RCC 7860 (cell line): ENCODE data around the gene LRRC28.

Source experiments
- DNase-seq: peaks from one replicate; pipeline ENCODE4 v3.0.0-alpha.2; 2015; ENCODE audit warnings: low spot score
- FAIRE-seq: peaks from 2 replicates; lab custom pipeline; 2012; peaks lifted over from hg19 to GRCh38; lab: Jason Lieb, UNC

LRRC28 gene

DNA sequence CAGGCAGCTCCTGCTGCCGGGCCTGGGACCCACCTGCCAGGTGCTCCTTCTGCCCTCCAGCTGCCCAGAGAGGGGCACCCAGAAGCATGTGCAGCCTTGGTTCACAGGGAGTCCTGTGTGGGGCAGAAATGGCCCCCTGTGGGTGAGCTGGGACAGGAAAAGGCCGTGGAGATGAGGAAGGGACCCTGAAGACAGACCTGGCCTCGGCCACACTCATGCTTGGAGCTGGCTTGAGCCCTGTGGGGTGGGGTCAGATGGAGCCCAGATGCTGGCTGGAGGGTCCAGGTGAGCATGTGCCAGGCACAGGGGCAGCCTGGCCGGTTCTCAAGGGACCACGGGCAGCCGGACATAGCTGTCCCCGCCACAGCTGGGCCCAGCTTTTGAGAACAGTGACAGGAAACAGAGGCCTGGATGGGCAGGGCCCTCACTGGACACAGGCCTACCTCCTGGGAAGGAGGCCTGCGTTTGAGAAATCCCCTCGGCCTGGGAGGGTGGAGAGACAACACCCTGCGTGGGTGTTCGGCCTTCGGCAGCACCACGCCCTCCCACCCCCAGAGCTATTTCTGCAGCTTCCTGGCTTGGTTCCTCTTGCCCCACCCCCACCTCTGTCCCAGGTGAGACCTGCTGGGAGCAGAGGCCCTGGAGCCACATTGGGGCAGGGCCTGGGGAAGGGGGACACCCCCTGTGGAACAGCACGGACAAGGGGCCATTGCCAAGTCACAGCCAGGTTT is 181.9 kb downstream of the LRRC28 start:
- DNase-seq (no peak), FAIRE-seq (no peak)

DNA sequence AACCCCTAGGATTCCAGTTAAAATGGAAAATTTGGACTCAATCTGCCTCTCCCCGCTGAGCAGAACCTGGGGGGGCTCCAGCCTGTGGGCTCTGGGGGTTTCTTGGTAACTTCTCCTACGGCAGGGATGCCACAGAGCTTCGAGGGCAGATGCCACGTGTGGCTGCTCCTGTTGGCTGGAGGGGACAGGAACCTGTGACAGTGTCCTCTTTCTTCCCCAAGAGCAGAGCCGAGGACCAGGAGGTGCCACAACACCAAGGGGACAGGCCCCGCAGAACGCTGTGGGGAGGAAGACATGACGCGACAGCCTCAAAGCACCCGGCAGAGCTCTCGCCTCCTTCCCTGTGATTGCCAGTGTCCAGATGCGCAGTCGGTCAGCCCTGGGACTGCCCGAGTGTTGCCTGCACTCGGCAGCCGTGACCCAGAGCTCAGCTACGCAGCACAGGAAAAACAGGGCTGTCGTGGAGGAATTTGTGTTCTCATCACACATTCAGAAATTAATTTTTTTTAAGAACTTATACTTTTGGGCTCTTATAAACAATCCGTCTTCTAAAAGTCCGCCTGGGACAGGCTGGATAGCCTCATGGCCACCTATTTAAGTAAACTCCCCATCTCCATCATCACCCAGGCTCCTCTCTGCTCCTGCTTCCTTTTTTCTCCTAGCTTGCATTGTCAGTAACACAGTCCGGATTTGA is 182.6 kb downstream of the LRRC28 start:
- FAIRE-seq, result no peak
- no peak for DNase-seq

DNA sequence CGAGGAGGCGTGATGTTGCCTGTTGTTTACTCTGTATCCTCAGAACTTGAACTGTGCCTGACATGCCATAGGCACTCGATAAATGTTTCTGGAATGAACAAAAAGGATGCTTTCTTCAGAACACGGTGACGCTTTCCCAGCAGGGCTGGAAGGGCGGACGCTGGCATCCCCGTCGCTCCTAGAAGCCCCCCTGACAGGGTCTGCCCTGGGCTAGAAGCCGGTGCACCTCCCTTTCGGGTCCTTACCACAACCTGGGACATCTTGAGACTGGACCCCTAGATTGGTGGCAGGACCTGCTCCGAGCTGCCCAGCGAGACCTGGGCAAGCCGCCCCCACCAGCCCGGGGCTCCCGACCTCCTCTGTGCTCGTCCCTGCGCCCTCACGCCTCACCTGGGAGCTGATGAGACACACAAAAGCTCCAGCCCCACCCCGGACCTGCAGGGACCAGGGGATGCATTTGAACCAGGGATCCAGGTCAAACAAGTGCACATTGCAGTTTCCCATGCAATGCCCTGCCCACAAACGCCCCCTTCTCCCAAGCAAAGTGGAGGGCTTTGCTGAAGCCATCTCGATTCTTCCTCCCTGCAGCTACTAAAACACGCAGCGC is 183.3 kb downstream of the LRRC28 start:
- FAIRE-seq, result no peak
- DNase-seq, result no peak

DNA sequence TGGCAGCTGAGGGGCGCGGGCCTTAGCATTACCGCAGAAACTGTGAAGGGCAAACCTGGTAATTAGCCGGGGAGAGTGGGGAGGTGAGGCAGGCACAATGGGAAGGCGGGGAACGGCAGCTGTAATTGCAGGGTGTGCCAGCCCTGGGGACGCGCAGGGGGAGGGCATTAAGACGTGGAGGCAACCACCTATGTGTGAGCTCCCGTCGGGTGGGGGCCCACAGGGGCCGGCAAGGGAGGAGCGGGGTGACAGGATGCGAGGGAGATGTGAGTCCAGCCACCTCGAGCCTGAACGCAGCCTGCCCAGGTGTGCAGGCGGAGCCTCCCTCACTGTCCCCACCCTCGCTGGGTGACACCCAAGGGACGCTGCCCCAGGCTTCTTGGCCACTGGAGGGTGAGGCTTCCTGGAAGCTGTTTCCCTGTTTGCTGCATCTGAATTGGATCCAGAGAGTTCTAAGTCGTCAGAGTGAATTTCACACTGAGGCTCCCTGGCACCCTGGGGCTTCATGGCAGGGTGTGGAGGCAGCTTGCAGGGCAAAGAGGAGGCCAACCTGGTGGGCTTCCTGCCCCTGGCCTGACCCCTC is 183.9 kb downstream of the LRRC28 start:
- DNase-seq (no peak), FAIRE-seq (no peak)

DNA sequence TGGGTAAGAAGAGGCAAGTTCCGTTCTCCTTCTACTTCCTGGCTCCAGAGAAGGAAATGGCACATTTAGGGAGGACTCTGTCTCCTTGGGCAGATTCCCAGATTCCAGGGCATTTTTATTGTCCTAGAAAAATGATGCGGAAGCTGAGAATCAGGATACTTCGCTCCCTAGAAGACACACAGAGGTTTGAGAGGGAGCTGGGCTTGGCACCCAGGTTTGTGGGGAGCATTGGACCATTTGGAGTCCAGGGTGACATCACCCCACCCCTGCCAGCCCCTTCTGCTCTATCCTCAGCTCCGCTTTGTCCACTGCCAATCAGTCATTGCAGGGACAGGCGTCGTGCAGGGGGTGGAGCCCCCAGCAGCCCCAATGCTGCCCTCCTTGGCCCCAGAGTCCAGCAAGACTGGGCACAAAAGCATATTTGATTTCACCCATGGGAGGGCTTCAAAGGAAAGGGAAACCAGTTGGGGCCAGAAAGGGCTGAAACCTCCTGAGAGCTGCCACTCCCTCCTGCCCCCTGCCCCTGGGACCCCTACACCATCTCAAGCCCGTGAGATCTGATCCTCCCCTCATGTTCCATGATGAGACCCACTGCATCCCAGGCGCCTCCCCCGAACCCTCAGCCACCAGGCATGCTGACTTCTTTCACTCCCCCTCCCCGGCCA is 184.7 kb downstream of the LRRC28 start:
- FAIRE-seq (no peak), DNase-seq (no peak)

DNA sequence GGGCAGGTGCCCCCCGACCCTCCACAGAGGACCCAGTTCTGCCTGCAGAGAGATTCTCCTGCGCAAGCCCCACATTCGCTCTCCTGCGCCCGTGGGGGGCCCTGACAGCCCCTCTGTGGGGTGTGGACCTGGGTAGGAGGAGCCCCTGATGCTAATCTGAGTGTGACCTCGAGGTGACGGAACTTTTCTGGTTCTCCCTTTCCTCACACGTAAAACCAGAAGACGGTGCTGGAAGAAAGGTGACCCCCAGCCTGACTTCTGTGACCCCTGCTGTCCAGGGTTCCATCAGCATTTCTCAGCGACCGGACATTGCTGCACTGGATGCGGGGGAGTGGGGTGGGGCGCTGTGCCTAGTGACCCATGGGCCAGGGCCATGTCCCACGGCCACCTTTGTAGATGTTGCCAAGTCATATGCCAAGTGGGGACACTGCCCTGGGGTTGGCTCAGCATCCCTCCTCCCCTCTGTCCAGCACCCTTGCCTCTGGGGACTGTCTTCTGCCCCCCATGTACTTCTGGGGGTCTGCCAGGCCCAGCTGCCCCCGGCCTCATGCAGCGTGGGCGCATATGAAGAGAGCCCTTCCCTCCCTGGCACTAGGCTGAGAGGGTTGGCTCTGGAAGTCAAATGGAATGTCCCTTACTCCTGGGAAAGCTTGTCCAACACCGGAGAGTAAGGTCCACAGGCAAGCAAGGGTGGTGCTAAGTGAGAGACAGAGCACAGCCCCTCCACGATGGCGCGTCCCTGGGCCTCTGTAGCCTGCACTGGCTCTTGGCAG is 185.4 kb downstream of the LRRC28 start:
- no peak for DNase-seq
- no peak for FAIRE-seq

DNA sequence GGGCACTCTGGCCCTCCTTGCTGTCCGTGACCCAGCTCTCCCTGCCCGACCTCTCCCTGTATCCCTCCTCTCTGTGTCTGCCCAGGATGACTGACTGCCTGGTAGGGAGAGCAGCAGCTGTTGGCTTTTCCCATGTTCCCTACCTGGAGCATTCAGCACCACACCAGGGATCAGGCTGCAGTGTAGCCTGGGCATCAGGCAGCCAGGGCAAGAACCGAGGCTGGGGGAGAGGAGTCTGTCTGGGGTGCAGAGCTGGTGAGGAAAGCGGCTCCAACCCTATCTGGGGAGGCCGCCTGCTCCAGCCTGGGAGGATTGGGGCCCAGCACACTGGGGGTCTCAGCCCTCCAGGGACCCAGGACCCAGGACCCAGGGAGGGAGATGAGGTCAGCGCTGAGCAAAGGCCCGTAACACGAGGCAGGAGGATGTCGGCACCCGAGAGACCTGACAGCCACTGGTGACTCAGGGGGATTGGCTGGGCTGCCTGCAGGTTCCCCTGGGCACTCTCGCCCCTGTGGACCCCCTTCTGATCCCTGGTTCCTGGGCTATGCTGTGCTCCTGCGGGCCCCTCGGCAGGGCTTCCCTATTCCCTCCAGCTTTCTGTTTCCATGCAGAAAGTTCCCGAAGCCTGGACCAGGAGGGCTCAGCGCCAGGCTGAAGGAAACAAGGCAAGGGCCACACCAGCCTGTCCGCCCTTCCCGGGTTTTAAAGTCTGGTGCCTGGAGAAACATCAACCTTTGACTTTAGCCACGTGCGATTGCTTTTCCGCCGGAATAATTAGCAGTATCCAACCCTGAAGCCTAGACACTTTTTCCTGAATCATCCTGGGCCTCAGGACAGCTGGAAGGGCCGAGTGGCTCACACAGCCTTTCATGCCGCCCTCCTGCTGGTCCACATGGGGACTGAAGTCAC is 186.3 kb downstream of the LRRC28 start:
- DNase-seq (no peak), FAIRE-seq (no peak)

DNA sequence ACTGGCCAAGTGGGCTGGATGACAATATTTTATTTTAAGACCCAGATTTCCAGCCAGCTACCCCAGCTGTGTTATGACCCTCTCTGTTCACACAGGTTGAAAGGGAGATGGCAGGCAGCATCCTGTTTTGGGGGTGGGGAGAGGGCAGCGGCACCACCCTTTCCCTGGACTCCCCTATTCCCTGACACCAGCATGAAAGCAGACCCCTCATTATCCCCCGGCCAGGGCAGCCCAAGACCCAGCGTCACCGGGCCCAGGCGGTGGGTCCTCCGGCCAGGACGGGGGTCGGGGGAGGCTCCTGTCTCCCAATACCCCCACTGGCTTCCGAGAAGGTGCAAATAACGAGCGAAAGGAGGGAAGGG is 186.9 kb downstream of the LRRC28 start:
- FAIRE-seq (no peak), DNase-seq (no peak)

DNA sequence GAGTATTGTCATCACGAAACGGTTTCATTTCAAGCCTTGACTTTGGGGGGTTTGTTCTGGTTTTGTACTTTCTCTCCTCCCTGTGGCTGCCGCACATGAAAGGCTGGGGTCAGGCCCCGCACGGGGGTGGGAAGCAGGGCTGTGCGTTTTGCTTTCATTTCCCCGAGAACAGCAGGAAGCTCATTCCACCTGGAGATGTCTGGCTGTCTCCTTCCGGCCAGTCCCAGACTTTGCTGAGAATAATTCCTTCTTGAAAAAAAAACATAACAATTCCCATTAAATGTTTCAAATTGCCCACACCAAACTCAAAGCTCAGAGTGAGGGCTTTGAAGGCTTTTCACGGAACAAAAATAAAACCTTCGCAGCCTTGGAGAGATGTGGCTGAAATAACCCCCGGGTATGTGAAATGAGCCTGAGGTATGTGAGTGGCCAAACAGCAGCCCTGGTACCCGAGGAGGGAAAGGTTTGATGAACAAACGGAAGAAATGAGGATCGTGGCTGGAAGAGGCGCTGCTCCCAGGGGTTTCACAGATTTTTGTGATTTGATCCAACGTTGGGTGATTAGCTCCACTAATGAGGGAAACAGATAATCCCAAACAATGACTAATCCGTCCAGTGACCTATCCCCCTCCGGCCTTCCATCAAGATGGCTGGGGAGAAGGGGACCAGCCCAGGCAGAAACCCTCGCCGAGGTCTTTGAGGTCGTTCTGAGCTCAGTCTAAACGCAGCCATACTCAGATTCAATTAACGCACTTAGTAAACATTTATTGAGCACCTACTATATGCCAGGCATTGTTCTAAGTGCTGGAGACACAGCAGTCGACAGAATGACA is 187.6 kb downstream of the LRRC28 start:
- FAIRE-seq (no peak), DNase-seq (no peak)

DNA sequence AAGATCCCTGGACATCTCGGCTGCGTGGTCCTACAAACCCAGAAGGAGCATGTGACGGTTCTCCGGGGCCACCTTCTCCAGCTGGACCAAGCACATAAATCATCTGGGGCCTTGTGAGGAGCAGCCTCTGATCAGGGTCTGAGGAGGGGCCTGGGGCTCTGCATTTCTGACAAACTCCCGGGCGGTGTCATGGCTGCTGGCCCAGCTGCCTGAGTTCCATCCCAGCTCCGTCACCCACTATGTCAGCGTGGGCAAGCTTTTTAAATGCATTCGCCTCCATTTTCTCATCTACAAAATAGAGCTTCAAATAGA is 188.2 kb downstream of the LRRC28 start:
- DNase-seq, result no peak
- no peak for FAIRE-seq

DNA sequence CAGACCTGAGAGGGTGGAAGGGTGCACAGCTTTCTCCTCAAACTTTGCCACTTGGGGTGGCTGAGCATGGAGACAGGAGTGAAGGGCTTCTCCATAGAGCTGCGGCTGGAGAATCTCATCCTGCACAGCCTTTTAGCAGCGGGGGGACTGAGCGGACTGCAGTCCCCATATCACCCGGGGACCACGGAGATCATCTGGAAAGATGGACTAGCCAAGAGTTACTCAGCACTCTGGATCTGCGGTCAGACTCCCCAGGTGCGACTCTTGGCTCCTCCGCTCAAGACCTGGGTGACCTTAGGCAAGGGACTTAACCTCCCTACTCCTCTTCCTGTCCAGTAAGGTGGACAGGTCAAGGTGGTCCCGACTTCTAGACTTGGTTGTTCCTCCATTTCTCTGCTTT is 188.7 kb downstream of the LRRC28 start:
- no peak for FAIRE-seq
- no peak for DNase-seq
